22Rv1 (cell line): ENCODE data around the gene MPL.

Experiments
- CTCF ChIP-seq: fragments of 450-650 bp; IDR thresholded peaks from 2 replicates; pipeline ENCODE4 v1.5.1; 2017; ENCODE audit warnings: mild to moderate bottlenecking
- ZFX ChIP-seq: fragments of 450-650 bp; IDR thresholded peaks from 2 replicates; pipeline ENCODE4 v1.6.1; 2017; ENCODE audit warnings: antibody characterized with exemption, borderline replicate concordance

GRCh38 chr1:43325381-43325780 lies 12.2 kb upstream of the MPL start:
- TF ChIP-seq CTCF (no peak), ZFX (no peak)
